NT2/D1 (cell line): ENCODE data around the gene MMP17.

Experiments
- SUZ12 ChIP-seq: IDR thresholded peaks from 2 replicates; pipeline ENCODE4 v1.6.1; 2011; ENCODE audit not compliant: insufficient read length, insufficient read depth; ENCODE audit errors: extremely low read depth
- YY1 ChIP-seq: IDR thresholded peaks from 2 replicates; pipeline ENCODE4 v1.6.1; 2011; ENCODE audit not compliant: insufficient read length, insufficient read depth
- ZNF274 ChIP-seq: IDR thresholded peaks from 2 replicates; pipeline ENCODE4 v1.6.1; 2011; ENCODE audit warnings: mild to moderate bottlenecking, low read depth, low read length

DNA sequence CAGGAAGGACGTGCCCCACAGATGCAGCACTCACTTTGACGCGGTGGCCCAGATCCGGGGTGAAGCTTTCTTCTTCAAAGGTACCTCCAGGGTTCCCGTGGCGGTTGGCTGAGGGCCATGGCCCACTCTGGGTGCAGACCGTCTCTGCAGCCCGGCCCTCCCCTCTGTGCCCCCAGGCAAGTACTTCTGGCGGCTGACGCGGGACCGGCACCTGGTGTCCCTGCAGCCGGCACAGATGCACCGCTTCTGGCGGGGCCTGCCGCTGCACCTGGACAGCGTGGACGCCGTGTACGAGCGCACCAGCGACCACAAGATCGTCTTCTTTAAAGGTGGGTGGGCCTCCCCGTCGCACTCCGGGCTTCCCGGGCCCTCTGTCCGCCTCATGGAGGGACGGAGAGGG, 16.9 kb downstream of the MMP17 start:
- TF ChIP-seq YY1 (no peak), SUZ12 (no peak), ZNF274 (no peak)
